Activated CD8-positive, alpha-beta T cell treated with anti-CD3 and anti-CD28 coated beads, Interleukin-2, amount 10 ng/mL, durations not matched to agents 7 days and 5 days (primary cell): ENCODE measurements around the gene TMEM233. TPM values are rescaled to one million over a fixed set of nuclear protein-coding genes. Genes with fewer than 3 reads are reported as not detected.
A peak's percentile ranks its signal among the peaks of the same experiment; 100 is the strongest.

Experiments
- ATAC-seq: fragments of 150-1000 bp; cut with Tn5 transposase; one replicate; pipeline ENCODE4 v1.10.0; 2021; ENCODE audit warnings: moderate library complexity
- CTCF ChIA-PET: fragments of 350-600 bp; sonication (Branson Sonifier 250); formaldehyde crosslinking; loops from one replicate; lab custom pipeline; 2021; ENCODE audit warnings: antibody characterized with exemption; lab: Charles Lee
- POLR2A ChIA-PET: fragments of 350-600 bp; sonication (Branson Sonifier 250); formaldehyde crosslinking; loops from one replicate; lab custom pipeline; 2021; ENCODE audit warnings: antibody characterized with exemption; lab: Charles Lee
- DNase-seq: peaks from one replicate; pipeline ENCODE4 v3.0.0-alpha.2; 2020
- H3K27ac Mint-ChIP-seq: one replicate; pipeline ENCODE4 v1.8.0; 2021; ENCODE audit warnings: mild to moderate bottlenecking, mixed read lengths
- H3K27me3 Mint-ChIP-seq: one replicate; pipeline ENCODE4 v1.8.0; 2021; ENCODE audit warnings: low read depth, mixed read lengths
- H3K36me3 Mint-ChIP-seq: one replicate; pipeline ENCODE4 v1.8.0; 2021; ENCODE audit warnings: low read depth, mixed read lengths
- H3K4me1 Mint-ChIP-seq: one replicate; pipeline ENCODE4 v1.8.0; 2021; ENCODE audit warnings: low read depth, mixed read lengths
- H3K4me3 Mint-ChIP-seq: one replicate; pipeline ENCODE4 v1.8.0; 2021; ENCODE audit warnings: mild to moderate bottlenecking, mixed read lengths
- H3K9me3 Mint-ChIP-seq: one replicate; pipeline ENCODE4 v1.8.0; 2022; ENCODE audit warnings: mixed read lengths; ENCODE audit not compliant: insufficient read depth
- total RNA-seq, 2 experiments: library from RNA; stranded (reverse); gene quantifications; one replicate each; pipeline ENCODE4 v1.2.3, GENCODE V29; 2021

Gene TMEM233
- total RNA-seq, 2 experiments from 2014 or later, result not detected

DNA sequence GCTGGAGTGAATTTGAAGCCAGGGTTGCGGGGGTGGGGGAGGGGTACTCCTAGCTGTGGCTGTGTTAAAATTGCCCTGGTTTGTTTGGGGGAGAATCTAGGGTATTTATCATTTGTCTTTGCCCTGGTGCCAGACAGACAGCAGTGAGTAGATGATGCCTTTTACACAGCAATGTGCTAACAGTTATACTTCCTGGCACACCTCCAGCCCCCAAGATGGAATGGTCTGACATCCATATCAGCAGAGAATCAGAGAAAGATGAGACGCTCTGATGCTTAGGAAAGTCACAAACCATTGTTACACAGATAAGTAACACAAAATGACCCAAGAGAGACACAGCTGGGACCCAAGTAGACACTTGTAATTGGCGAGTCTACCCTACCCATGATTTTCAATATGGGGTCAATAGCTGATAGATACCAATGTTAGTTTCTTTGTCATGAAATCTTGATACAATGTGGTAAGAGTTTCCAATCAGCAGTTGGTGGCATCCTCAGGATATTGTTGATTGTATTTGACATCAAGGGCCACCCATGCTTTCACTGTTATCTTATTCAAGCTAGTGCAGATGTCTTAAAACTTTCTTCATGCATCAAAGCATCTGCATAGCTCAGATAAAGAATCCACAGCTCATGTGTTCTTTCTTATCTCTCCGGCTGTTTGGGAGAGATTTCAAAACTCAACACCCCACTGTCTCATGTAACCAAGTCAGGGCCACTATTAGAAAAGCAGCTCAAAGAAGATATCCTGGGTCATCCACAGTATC is 71.8 kb downstream of the TMEM233 start:
- H3K36me3 Mint-ChIP-seq, result peaks cover 16% of the 10 kb centered on the region
- H3K9me3 Mint-ChIP-seq, result no peaks in the 10 kb centered on the region
- CTCF ChIA-PET, result interaction anchor here (0.9 to 2.0 kb wide), 4 partner anchors 14 to 1290 kb away, joined by 3 to 9 read pairs (median 6); no protein-coding TSS in a partner anchor
- DNase-seq, result no peak
- POLR2A ChIA-PET, result no interaction called here
- peaks cover 10% of the 10 kb centered on the region for H3K27me3 Mint-ChIP-seq
- H3K4me1 Mint-ChIP-seq, result peaks cover 30% of the 10 kb centered on the region
- no peak overlapping the region for H3K27ac Mint-ChIP-seq
- ATAC-seq, result no peak
- H3K4me3 Mint-ChIP-seq, result no peak overlapping the region

DNA sequence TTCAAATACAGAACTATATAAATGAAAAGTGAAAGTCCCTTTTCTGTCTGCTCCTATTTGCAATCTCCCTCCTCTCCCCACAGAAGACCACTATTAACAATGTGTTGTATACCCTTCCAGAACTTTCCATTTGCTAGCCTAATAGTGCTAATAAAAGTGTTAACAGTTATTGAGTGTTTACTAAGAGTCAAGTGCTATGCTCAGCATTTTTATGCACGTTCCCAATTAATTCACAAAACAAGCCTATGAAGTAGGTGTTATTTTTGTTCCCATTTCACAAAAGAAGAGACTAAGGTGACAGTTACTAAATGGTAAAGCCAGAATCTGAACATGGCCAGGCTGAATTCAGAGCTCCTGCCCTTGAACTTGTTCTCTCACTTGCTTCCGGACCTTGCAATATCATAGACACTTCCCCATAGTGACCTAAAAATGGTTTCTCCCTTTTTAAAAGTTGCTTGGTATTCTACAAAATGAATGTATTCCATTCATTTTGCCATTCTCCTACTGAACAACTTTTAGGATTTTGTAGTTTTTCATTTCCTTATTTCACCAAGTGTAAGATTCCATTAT is 72.7 kb downstream of the TMEM233 start:
- Mint-ChIP-seq H3K27ac (peak overlapping the region; percentile 71), H3K4me1 (peaks cover 39% of the 10 kb centered on the region), H3K9me3 (no peaks in the 10 kb centered on the region), H3K36me3 (peaks cover 25% of the 10 kb centered on the region), H3K4me3 (peak overlapping the region; percentile 92), H3K27me3 (peaks cover 7% of the 10 kb centered on the region)
- POLR2A ChIA-PET, result no interaction called here
- CTCF ChIA-PET, result interaction anchor here (1.0 to 2.0 kb wide), 3 partner anchors 15 to 1291 kb away, joined by 3 to 9 read pairs (median 5); no protein-coding TSS in a partner anchor
- no peak for DNase-seq
- ATAC-seq, result no peak

DNA sequence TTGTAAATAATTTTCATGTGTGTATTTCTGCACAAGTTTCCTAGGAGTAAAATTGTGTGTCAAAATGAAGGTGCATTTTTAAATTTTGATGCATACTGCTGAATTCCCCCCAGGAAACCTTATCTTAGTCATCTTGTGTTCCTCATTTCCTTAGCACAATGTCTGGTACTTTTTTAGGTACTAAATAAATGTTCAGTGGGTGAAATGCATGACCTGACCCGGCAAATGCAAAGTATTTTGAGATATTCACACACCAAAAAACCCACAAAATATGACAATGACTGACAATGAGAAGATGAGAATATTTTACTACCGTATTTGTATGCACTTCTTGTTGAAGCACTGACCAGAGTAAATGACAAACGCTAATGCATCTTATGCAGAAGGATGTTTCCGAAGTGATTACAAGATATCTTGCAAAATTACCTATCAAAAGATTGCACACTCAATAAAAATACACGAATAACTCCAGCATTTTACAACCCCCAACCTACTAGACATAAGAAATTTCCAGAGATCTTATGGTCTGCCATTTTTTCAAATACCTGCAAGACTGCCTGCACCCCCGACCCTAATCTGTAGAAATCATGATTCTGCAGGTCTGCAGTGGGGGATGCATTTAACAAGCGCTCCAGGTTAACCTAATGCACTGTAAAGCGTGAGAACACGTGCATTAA is 73.5 kb downstream of the TMEM233 start:
- ChIA-PET CTCF (interaction anchor here (0.7 to 2.1 kb wide), 13 partner anchors 8 to 1603 kb away, joined by 3 to 16 read pairs (median 5); partner anchors contain the start of gene SUDS3), POLR2A (interaction anchor here (1.2 to 1.6 kb wide), 2 partner anchors 15 to 534 kb away, joined by 3 to 9 read pairs; partner anchors contain the start of gene RPLP0)
- H3K4me1 Mint-ChIP-seq, result peaks cover 45% of the 10 kb centered on the region
- peaks cover 3% of the 10 kb centered on the region for H3K27me3 Mint-ChIP-seq
- H3K4me3 Mint-ChIP-seq, result peak overlapping the region; percentile 92
- H3K9me3 Mint-ChIP-seq, result no peaks in the 10 kb centered on the region
- no peak for ATAC-seq
- peak overlapping the region; percentile 94 for H3K27ac Mint-ChIP-seq
- peaks cover 31% of the 10 kb centered on the region for H3K36me3 Mint-ChIP-seq
- no peak for DNase-seq

DNA sequence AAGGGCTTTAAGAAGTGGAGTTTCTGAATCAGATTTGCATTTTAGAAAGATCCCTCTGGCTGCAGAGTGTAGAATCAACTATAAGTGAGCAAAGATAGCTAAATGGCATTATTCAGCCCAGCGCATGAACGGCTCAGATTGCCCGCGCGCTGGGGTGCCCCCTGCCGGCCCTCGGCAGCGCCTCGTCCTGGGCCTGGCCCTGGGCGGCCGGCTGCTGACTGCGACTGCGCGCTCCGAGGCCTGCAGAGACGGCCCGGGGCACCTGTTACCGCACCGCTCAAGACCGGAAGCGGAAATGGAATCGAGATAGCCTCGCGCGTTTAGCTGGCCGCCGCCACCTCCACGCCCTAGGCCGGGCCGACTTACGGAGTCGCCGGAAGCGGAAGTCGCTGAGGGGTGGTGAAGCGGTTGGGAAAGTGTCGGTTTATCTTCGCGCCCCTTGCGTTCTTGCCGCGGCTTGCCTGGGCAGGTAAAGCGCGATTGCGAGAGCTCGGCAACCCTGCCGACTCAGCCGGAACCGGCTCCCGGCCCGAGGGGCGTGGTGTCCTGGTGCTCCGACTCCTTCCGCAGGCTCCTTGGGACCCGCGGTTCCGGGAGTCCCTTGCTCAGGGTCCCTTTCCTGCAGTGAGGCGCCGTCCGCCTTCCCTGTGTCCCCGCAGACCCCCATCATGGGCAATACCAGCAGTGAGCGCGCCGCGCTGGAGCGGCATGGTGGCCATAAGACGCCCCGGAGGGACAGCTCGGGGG is 74.2 kb downstream of the TMEM233 start, which contains the start of gene PRKAB1:
PRKAB1 (plus strand) TSS at position 557 of the 747 bp plus-strand sequence; CDS start at position 669, 112 bp downstream.
- DNase-seq (peak; percentile 98), ATAC-seq (peak; percentile 99)
- H3K4me1 Mint-ChIP-seq, result peaks cover 52% of the 10 kb centered on the region
- peak within 1 kb of the TSS; percentile 94 for H3K27ac Mint-ChIP-seq
- ChIA-PET CTCF (interaction anchor here (0.7 to 2.1 kb wide), 12 partner anchors 9 to 1604 kb away, joined by 3 to 16 read pairs (median 4); partner anchors contain the start of gene SUDS3), POLR2A (interaction anchor here (1.2 to 1.6 kb wide), 3 partner anchors 11 to 534 kb away, joined by 3 to 9 read pairs (median 3); partner anchors contain the start of gene RPLP0)
- no peaks in the 10 kb centered on the region for H3K9me3 Mint-ChIP-seq
- H3K4me3 Mint-ChIP-seq, result peak within 1 kb of the TSS; percentile 92
- H3K27me3 Mint-ChIP-seq, result no peaks in the 10 kb centered on the region
- H3K36me3 Mint-ChIP-seq, result peaks cover 38% of the 10 kb centered on the region

DNA sequence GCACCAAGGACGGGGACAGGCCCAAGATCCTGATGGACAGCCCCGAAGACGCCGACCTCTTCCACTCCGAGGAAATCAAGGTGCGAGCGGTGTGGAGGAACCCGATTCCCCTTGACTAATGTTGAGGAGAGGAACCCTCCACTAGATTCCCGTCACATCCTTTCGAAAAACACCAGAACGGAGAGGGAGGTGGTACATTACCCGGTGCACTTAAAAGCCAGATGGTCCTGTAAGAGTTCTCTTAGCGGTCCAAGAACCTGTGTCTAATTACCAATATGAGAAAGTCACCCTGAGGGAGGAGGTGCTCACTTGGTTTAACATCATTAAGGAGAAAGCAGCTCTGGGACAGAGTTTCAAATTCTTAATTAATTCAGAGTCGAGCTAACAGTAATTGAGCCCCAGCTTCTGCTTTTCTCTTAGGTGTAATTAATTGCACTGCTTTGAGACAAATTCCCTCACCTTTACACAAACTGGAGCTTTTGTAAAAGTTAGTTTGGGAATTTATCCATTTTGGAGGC is 74.8 kb downstream of the TMEM233 start:
- Mint-ChIP-seq H3K36me3 (peaks cover 45% of the 10 kb centered on the region), H3K4me3 (peak overlapping the region; percentile 92), H3K27ac (peak overlapping the region; percentile 94), H3K9me3 (no peaks in the 10 kb centered on the region), H3K4me1 (peaks cover 58% of the 10 kb centered on the region), H3K27me3 (no peaks in the 10 kb centered on the region)
- CTCF ChIA-PET, result interaction anchor here (1.0 to 2.1 kb wide), 9 partner anchors 10 to 255 kb away, joined by 3 to 16 read pairs (median 4); no protein-coding TSS in a partner anchor
- no peak for ATAC-seq
- POLR2A ChIA-PET, result interaction anchor here (1.2 to 1.6 kb wide), 3 partner anchors 10 to 533 kb away, joined by 3 to 9 read pairs (median 3); partner anchors contain the start of gene RPLP0
- no peak for DNase-seq

DNA sequence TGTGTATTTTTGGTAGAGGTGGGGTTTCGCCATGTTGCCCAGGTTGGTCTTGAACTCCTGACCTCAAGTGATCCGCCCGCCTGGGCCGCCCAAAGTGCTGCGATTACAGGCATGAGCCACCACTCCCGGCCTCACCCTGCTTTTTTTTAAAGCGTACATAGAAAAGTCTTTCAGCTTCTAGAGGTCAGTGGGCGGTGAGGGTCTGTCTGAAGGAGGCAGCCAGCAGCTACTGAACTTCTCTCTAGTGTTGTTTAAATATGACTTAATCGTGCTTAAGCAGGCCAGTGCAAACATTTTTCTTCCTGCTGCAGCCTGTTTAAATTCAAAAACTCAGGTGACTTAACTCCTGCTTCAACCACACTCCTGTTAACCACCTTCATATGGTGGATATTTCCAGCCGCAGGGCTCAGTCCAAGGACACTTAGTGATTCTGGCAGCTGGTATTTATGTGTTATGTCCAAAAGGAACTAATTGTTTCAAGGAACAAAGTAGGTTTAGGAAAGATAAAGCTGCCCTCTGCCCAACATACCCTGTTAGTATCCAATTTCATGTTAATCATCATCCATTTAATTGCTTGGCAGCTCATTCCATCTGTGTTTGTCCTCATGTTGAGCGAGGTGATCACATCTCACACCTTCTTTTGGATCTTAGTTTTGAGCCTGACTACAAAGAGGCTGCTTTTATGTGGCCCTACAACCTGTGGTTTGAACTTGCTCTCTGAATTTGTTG is 76.3 kb downstream of the TMEM233 start:
- CTCF ChIA-PET, result interaction anchor here (5.3 kb wide), 1 partner anchor 12 kb away, joined by 23 read pairs; no protein-coding TSS in a partner anchor
- no peaks in the 10 kb centered on the region for H3K27me3 Mint-ChIP-seq
- peaks cover 72% of the 10 kb centered on the region for H3K4me1 Mint-ChIP-seq

DNA sequence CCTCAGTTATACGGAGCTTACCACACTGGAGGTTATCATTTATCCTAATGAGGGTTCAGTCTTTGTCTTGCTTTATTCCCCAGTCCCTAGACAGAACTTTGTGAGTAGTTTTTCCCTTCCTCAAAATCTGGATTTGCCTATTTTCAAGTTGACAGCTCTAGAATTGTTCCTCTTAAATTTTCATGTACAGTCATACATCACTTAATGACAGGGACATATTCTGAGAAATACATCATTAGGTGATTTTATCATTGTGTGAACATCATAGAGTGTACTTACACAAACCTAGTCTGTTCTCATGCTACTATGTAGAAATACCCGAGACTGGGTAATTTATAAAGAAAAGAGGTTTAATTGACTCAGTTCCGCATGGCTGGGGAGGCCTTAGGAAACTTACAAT is 77.5 kb downstream of the TMEM233 start:
- peaks cover 72% of the 10 kb centered on the region for H3K36me3 Mint-ChIP-seq
- H3K4me1 Mint-ChIP-seq, result peaks cover 69% of the 10 kb centered on the region
- no peaks in the 10 kb centered on the region for H3K9me3 Mint-ChIP-seq
- no peak overlapping the region for H3K4me3 Mint-ChIP-seq
- H3K27me3 Mint-ChIP-seq, result no peaks in the 10 kb centered on the region
- peak overlapping the region; percentile 33 for H3K27ac Mint-ChIP-seq
- ATAC-seq (no peak), DNase-seq (no peak)
- ChIA-PET POLR2A (no interaction called here), CTCF (interaction anchor here (5.3 kb wide), 1 partner anchor 11 kb away, joined by 23 read pairs; no protein-coding TSS in a partner anchor)

More for the DNA sequence above, 76.3 kb downstream of the TMEM233 start:
- Mint-ChIP-seq H3K9me3 (no peaks in the 10 kb centered on the region), H3K4me3 (peak overlapping the region; percentile 65), H3K36me3 (peaks cover 60% of the 10 kb centered on the region), H3K27ac (peak overlapping the region; percentile 71)
- POLR2A ChIA-PET, result interaction anchor here (0.6 to 1.0 kb wide), 3 partner anchors 19 to 531 kb away, joined by 3 to 4 read pairs (median 3); no protein-coding TSS in a partner anchor
- no peak for ATAC-seq
- no peak for DNase-seq

DNA sequence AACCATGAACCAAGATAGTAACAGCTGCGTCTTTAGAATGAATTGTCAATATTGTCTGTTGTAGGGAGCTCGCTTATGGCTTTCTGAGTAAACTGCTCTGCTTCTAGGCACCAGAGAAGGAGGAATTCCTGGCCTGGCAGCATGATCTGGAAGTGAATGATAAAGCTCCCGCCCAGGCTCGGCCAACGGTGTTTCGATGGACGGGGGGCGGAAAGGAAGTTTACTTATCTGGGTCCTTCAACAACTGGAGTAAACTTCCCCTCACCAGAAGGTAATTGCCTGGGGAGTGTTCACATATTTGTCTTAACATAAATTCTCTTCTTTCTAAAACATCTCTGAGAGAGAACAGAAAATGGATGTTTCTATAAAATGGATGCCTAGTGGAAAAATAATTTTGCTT is 78.6 kb downstream of the TMEM233 start:
- CTCF ChIA-PET, result interaction anchor here (5.3 kb wide), 1 partner anchor 10 kb away, joined by 23 read pairs; no protein-coding TSS in a partner anchor
- DNase-seq, result no peak
- no peaks in the 10 kb centered on the region for H3K9me3 Mint-ChIP-seq
- H3K27me3 Mint-ChIP-seq, result no peaks in the 10 kb centered on the region
- POLR2A ChIA-PET, result no interaction called here
- ATAC-seq, result no peak
- H3K27ac Mint-ChIP-seq, result peak overlapping the region; percentile 83
- H3K4me3 Mint-ChIP-seq, result no peak overlapping the region
- peaks cover 58% of the 10 kb centered on the region for H3K4me1 Mint-ChIP-seq
- peaks cover 82% of the 10 kb centered on the region for H3K36me3 Mint-ChIP-seq

DNA sequence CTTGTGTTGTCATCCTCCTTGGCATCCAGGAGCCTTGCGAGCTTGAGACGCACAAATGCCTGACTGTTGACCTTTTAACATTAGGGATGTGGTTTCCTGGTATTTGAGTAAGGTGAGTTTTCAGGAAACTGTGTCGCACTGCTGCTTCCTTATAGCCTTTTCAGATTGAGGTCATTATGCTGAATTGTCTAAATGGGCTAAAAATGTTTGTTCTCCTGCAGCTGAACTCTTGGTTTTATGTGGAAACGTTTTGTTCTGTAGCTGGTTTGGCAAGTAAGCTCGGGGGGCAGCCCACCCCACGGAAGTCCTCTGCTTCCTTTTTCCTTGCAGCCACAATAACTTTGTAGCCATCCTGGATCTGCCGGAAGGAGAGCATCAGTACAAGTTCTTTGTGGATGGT is 80.1 kb downstream of the TMEM233 start:
- Mint-ChIP-seq H3K4me1 (peaks cover 52% of the 10 kb centered on the region), H3K27me3 (no peaks in the 10 kb centered on the region), H3K4me3 (peak overlapping the region; percentile 37), H3K27ac (peak overlapping the region; percentile 83), H3K9me3 (no peaks in the 10 kb centered on the region), H3K36me3 (peaks cover 88% of the 10 kb centered on the region)
- no peak for ATAC-seq
- POLR2A ChIA-PET, result no interaction called here
- CTCF ChIA-PET, result interaction anchor here (1.3 to 5.3 kb wide), 2 partner anchors 9 to 25 kb away, joined by 5 to 23 read pairs; no protein-coding TSS in a partner anchor
- DNase-seq, result peak; percentile 32

DNA sequence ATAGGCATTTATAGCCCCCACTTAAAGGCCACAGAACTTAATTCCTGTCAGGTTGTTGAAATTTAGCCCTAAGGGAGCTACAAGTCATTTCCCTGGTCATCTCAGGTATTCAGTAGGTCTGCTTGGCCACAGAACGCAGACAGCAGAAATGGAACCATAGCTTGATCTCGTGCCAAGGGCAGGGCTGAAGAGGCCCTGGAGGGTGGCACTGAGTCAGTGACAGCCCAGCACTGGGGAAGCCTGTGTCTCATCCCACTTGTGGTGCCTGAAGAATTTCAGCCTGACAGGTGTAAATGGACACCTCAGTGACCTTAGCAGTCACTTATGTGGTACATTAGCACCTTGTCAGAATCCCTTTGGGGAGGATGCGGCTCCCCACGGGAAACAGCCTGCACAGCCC is 81.0 kb downstream of the TMEM233 start:
- Mint-ChIP-seq H3K4me3 (no peak overlapping the region), H3K9me3 (no peaks in the 10 kb centered on the region), H3K27ac (no peak overlapping the region), H3K36me3 (peaks cover 93% of the 10 kb centered on the region), H3K4me1 (peaks cover 50% of the 10 kb centered on the region), H3K27me3 (no peaks in the 10 kb centered on the region)
- ChIA-PET CTCF (interaction anchor here (0.6 to 5.3 kb wide), 2 partner anchors 8 to 42 kb away, joined by 3 to 23 read pairs; no protein-coding TSS in a partner anchor), POLR2A (no interaction called here)
- no peak for DNase-seq
- no peak for ATAC-seq
